GM15510 (cell line): ENCODE results near the gene MCC.

Experiments used
- POLR2A ChIP-seq: IDR thresholded peaks from 3 replicates; pipeline ENCODE4 v1.6.1; 2011; ENCODE audit warnings: borderline replicate concordance; ENCODE audit not compliant: insufficient read length; ENCODE audit errors: extremely low read depth

The MCC gene

DNA sequence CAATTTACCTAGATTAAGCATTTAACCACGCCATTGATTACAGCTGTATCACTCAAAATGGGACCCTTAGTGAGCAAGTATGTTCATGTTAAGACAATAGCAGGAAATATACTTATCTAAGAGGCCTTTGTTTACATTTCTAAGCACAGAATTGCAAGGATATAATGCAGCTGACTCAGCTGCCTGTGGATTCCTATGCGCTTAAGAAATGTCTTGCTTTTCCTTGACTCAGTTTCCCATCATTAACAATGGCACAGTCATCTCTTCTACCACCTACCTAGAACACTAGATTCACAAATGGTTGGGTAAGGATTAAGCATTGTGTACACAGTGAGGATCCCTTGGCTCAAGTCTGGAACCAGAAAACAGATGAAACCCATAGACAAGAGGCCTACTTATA lies 217.2 kb downstream of the MCC start:
- TF ChIP-seq POLR2A = no peak

DNA sequence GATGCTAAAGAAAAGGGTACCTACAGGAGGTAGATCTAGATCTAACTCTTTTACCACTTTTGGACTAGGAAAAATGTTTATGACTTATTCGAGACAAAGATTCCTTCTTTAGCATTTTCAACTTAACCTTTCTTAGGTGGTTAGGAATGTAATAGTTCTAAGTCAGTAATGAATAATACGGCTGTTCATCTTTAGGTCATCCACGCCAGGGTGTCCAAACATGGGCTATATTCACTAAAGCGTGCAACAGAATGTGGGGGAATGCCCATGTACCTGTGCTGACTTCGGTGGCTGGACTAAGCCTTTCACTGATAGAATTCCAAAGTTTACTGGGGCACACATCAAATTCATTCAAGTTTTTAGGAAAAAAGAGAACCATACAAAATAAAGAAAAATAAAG lies 218.2 kb downstream of the MCC start:
- TF ChIP-seq POLR2A = no peak

DNA sequence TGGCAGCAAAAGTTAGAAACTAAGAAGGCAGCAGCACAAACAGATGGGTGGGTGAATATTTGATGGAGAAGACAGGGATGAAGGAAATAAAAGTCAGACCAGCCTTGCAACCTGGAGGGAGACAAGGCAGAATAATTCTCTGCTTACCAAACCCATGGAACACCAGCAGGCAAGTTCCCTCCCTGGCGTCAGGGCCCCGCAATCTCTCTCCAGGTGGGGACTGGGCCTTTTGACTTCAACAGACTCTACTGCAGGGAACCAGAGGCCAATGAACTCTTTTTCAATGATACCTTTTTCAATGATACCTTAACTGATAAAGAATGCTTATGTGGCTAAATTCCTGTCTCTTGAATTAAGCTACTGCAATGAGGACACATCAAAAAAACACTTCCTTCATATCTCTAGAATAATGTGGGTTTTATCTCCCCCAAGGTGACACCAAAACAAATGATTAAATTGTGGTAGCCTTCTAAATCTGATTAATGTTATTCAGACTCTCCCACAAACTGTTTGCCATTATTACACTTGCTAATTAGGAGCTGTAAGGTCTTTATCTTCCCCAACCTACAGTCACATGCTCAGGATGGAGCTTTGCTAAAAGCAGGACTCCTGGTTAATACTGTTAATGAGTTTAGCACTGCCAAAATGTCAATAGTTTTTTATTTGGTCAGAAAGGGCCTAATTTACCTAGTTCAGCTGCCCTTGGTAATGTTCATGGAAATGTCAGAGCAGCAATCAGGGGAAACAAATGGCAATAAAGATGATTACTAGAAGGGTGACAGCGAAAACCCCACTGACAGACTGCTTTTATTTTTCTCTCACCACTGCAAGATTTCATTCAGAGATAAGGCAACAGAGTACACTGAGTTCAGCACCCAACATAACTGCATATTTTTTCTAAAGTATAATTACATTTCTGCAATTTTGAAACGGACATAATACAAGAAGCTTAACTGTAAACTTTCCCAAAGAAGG lies 218.9 kb downstream of the MCC start:
- TF ChIP-seq POLR2A = no peak

DNA sequence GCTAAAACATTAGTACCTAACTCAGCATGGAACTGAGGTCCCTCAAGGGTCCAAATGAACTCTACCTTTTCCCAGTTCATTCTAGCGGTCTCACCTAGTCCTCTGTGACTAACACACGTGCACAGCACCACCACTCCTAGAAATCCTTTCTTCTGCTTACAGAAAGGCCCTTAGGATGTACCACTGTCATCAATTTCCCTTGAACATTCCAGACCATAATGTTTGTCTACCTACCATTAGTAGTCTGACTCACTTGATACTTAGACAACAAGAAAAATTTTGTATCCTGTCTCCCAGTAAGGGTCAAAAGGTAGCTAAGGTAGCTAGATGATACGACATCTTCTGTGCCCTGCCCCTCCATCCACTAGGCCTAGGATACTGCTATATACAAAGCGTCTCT lies 220.0 kb downstream of the MCC start:
- TF ChIP-seq POLR2A = no peak

DNA sequence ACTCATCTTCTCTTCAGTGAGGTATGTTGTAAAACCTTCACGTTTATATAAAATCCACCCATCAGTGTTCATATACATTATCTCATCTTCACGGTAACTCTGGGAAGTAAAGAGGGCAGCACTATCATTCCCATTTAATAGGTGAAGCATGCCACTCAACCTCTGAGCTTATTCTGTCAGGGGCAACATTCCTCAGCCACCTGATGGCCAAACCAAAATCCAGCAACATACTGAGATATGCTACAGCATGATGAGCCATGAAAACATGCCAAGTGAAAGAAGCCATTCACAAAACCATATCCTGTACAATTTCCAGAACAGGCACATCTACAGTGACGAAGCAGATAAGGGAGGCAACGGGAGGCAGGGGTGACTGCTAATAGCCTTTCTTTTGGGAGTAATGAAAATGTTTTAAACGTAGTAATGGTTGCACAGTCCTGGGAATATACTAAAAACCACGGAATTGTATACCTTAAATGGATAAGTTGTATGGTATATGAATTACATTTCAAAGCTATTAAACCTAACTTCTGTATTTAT lies 220.8 kb downstream of the MCC start:
- no peak for TF ChIP-seq POLR2A

DNA sequence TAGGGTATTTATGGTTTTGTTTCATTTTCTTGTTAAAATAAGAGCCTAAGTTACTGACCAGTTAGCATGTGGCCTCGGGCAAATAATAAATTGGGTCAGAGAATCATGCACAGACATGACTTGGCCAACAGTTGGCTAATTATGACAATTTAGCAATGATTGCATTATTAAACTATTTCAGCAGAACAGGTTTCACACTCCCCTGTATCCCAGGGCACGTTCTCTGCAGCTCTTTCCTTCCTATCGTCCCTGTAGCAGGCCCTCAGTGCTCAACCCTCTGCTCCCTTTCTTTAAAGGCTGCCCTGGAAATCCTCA lies 221.4 kb downstream of the MCC start:
- no peak for TF ChIP-seq POLR2A

DNA sequence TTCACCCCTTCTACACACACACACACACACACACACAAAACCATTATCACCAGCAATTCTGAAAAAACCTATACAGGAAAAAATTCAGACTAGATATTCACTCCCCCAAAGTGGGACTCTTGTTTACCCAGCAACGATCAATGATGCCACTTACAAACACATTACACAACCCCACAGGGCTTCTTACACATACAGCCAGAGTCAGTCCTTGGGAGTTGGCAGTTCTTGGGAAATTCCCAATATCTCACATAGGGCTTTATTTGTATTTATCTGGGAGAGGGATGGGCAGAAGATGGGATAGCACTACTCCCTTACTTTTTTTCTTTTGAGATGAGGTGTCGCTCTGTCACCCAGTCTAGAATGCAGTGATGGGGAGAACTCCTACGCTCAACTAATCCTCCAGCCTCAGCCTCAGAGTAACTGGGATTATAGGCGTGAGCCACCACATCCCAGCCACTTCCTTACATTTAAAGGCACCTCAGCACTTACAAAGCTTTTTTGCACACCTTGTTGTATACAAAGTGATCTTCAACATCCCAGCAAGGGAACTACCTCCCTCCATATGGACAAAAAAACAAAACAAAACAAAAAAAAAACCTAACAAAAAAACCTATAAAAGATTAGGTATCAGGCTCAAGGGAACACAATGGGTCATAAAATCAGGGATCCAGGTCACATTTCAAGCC lies 221.9 kb downstream of the MCC start:
- no peak for TF ChIP-seq POLR2A

DNA sequence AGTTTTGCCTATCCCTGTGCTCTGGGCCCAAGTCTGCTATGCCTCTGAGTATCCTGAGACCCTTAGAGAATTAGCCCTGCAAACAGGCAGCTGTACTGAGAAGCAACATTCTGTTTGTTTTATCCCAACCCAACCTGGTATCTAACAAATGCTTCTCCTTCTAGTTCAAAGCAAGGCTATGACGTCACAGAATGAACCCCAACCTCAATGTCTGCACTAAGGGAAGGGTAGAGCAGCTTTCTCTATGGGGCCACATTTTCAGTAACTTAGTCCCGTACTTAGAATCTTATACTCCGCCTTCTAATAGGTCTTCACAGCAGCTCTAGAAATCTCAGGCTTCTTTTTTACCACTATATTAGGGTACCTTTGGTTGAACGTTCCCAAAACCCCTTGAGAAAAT lies 223.1 kb downstream of the MCC start:
- TF ChIP-seq POLR2A = no peak

DNA sequence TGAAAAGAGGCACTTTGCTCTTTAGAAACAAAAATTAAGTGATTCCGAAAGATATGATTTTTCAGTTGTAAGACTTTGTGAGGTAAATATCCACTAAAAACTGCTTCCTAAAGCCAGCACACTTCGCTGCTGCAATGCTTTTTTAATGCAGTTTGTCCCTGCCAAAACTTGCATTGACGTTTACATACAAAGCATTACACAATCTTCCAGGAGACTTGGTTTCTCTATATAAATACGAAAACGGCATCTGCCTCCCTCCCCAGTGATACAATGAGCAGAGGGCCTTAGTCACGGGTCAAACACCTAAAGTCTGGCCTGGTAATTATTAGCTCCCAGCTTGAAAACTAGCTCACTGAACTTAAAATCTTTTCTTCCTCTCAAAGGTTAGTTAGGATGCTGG lies 224.2 kb downstream of the MCC start:
- no peak for TF ChIP-seq POLR2A

DNA sequence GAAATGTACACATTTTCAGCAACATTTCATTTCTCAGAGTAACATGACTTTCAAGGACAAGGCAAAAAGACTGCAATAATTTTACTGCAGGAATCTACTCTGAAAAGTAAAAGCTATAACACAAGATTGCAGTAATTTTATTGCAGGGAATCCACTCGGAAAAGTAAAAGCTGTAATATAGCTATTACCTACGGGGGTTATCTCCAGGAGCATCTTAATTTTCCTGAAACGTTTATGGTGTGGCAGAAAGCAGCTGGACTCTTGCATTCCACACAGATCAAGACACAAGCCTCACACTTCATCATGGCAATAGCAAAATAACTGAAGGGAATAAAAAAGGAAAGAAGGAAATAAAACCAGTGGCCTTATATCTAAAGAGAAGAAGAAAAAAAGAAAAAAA lies 224.7 kb downstream of the MCC start:
- no peak for TF ChIP-seq POLR2A

DNA sequence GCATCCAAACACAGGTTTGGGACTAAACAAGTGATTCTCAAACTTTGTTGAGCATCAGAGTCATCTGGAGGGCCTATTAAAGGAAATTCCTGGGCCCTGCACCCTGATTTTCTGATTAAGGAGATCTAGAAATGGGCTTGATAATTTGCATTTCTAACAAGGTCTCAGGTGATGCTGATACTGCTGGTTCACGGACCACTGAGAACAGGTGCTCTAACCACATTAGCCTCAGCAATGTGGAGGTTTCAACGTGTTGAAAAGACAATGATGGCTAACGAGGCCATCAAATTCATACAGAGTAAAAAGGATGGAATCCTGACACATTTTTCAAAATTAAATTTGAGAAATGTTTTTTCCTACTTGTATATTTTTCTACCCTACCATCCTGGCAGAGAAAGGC lies 225.6 kb downstream of the MCC start:
- no peak for TF ChIP-seq POLR2A

DNA sequence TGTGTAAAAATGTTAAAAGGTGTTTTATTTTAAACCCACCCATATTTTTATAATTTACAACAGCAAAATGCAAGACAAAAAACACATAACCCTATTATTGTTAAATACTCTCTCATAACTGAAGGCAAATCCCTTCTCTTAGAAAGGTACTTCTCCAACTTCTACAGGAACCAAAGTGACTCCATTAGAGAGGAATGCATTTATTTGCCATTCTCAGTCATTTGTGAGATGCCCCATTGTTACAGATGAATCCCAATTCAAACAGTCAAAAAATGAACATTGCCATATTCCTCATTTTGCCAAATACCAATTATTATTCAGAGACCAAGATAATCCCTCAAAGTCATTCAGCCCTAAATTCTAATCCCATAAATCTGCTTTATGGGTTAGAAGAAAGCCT lies 229.2 kb downstream of the MCC start:
- no peak for TF ChIP-seq POLR2A

DNA sequence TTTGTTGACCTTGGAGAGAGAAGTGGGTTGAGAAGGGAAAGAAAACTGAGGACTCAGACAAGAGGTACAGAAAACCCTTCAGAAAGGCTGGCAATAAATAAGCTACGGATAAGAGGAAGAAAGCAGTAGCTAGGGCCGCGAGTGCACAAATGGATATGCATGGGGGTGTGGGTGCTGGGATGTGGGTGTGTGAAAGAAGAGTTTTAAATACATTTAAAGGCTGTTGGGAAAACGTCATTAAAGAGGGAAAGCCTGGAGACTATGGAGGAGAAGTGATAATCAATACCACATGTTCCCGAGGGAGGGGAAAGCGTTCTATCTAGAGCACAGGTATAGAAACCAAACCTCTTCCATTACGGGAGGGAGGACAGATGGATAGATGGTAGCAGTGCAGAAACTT lies 230.7 kb downstream of the MCC start:
- no peak for TF ChIP-seq POLR2A

DNA sequence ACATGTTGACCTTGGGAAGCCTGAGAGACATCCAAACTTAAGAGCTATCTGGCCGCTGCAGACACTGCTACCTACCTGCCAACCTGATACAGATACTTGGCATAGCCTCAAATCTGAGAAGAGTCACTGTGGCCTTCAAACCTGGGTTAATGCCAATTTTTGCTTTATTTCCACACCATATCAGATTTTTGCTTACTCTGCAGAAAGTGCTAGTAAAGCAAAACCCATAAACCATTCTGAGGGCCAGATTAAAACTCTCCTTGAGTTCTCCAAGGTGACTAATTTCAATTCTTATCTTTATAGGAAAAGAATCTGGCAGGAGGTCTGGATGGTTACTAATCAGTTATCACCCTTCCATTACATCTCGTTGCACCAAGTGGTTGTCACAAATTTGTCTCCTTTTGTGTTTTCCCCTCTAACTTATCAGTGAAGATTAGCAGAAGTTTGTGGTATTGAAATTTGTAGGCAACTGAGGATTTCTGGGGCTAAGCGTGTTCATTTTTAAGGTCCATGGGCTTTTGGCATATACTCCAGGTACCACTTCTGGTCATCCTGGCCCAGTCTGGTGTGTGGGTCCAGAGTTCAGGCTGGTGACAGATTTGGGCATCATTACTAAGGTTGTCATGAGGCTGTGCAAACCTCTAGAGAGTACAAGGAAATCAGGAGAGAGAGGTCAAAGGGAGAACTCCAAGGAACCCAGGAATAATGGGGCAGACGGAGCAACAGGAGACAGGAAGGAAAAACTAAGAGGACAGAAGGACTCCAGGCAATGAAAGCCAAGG lies 231.4 kb downstream of the MCC start:
- no peak for TF ChIP-seq POLR2A
